HEK293T (cell line): ENCODE measurements around the gene AXL.

Experiments used
- CTCF ChIA-PET: fragments of 350-600 bp; formaldehyde crosslinking; extraction: SDS; loops from one replicate; lab custom pipeline; 2021; ENCODE audit warnings: antibody characterized with exemption, inconsistent platforms; lab: Yijun Ruan, JAX
- POLR2A ChIA-PET: fragments of 350-600 bp; formaldehyde crosslinking; extraction: SDS; loops from one replicate; lab custom pipeline; 2020; ENCODE audit warnings: antibody characterized with exemption, inconsistent platforms; lab: Yijun Ruan, JAX
- DNase-seq: peaks from one replicate; pipeline ENCODE4 v3.0.0; 2012; ENCODE audit warnings: mixed read lengths; ENCODE audit errors: extremely low spot score
- ARNT ChIP-seq: fragments of 450-650 bp; IDR thresholded peaks from 2 replicates; pipeline ENCODE4 v1.6.1; 2017; ENCODE audit warnings: mild to moderate bottlenecking
- BHLHE40 ChIP-seq: fragments of 450-650 bp; IDR thresholded peaks from 2 replicates; pipeline ENCODE4 v1.6.1; 2016; ENCODE audit warnings: mild to moderate bottlenecking, moderate library complexity, borderline replicate concordance
- CTBP1 ChIP-seq: fragments of 450-650 bp; IDR thresholded peaks from 2 replicates; pipeline ENCODE4 v1.6.1; 2016; ENCODE audit warnings: borderline replicate concordance
- ELF4 ChIP-seq: fragments of 450-650 bp; IDR thresholded peaks from 2 replicates; pipeline ENCODE4 v1.6.1; 2017; ENCODE audit warnings: antibody characterized with exemption
- FOXA1 ChIP-seq: fragments of 450-650 bp; IDR thresholded peaks from 2 replicates; pipeline ENCODE4 v1.6.1; 2016; ENCODE audit warnings: mild to moderate bottlenecking
- FOXK2 ChIP-seq: fragments of 450-650 bp; IDR thresholded peaks from 2 replicates; pipeline ENCODE4 v1.6.1; 2016; ENCODE audit warnings: mild to moderate bottlenecking
- FOXM1 ChIP-seq: fragments of 450-650 bp; IDR thresholded peaks from 2 replicates; pipeline ENCODE4 v1.6.1; 2017; ENCODE audit warnings: mild to moderate bottlenecking, borderline replicate concordance
- HDGF ChIP-seq: fragments of 450-650 bp; IDR thresholded peaks from 2 replicates; pipeline ENCODE4 v1.6.1; 2017; ENCODE audit warnings: antibody characterized with exemption, borderline replicate concordance
- L3MBTL2 ChIP-seq: fragments of 450-650 bp; conservative IDR thresholded peaks from 2 replicates; pipeline ENCODE4 v1.6.1; 2016; ENCODE audit warnings: mild to moderate bottlenecking
- LEF1 ChIP-seq: fragments of 450-650 bp; IDR thresholded peaks from 2 replicates; pipeline ENCODE4 v1.6.1; 2017; ENCODE audit warnings: mild to moderate bottlenecking, borderline replicate concordance
- NFRKB ChIP-seq: fragments of 450-650 bp; IDR thresholded peaks from 2 replicates; pipeline ENCODE4 v1.6.1; 2016; ENCODE audit warnings: mild to moderate bottlenecking, moderate library complexity
- SP1 ChIP-seq: fragments of 450-650 bp; IDR thresholded peaks from 2 replicates; pipeline ENCODE4 v1.6.1; 2017
- SUZ12 ChIP-seq: fragments of 450-650 bp; IDR thresholded peaks from 2 replicates; pipeline ENCODE4 v1.6.1; 2016; ENCODE audit warnings: mild to moderate bottlenecking
- TARDBP ChIP-seq: fragments of 450-650 bp; IDR thresholded peaks from 2 replicates; pipeline ENCODE4 v1.6.1; 2016
- ZNF384 ChIP-seq: fragments of 450-650 bp; IDR thresholded peaks from 2 replicates; pipeline ENCODE4 v1.6.1; 2016
- TF ChIP-seq, protein P1 (sequence below): fragments of 450-650 bp; IDR thresholded peaks from 2 replicates; pipeline ENCODE4 v1.6.1; 2016

AXL gene

DNA sequence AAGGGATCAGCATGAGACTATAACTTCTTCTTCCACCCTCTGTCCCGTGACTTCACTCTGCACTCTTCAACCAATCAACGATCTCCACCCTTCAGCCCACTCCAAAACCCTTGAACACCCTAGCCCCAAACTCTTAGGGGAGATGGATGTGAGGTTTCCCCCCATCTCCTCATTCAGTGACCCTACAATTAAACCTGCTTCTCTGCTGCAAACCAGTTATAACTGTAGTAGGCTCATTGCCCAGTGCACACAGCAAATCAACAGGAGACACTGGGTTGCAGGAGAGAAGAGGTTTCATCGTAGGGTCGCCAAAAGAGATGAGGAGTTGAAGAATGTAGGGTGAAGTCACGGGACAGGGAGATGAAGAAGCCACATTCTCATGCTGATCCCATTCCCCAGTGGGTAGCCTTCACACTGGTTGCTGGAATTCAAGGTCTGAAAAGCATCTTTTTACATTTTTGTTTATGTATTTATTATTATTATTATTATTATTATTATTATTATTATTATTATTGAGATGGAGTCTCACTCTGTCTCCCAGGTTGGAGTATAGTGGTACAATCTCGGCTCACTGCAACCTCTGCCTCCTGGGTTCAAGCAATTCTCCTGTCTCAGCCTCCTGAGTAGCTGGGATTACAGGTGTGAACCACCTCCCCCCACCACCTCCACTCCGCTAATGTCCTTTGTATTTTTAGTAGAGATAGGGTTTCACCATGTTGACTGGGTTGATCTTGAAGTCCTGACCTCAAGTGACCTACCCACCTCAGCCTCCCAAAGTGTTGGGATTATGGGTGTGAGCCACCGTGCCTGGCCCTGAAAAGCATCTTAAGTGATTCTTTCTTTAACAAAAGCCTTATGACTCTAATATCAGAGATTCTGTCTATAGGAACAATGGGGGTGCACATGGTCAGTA, 31.8 kb upstream of the AXL start:
- CTCF ChIA-PET = no interaction called here
- TF ChIP-seq ARNT = no peak
- TF ChIP-seq SP1 = no peak
- TF ChIP-seq ZNF384 = no peak
- no peak for TF ChIP-seq NFRKB
- TF ChIP-seq, protein P1, sequence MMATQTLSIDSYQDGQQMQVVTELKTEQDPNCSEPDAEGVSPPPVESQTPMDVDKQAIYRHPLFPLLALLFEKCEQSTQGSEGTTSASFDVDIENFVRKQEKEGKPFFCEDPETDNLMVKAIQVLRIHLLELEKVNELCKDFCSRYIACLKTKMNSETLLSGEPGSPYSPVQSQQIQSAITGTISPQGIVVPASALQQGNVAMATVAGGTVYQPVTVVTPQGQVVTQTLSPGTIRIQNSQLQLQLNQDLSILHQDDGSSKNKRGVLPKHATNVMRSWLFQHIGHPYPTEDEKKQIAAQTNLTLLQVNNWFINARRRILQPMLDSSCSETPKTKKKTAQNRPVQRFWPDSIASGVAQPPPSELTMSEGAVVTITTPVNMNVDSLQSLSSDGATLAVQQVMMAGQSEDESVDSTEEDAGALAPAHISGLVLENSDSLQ = no peak
- no peak for TF ChIP-seq LEF1
- no peak for TF ChIP-seq HDGF
- no peak for TF ChIP-seq FOXK2
- TF ChIP-seq CTBP1 = no peak
- TF ChIP-seq FOXM1 = no peak
- TF ChIP-seq TARDBP = no peak
- no peak for TF ChIP-seq L3MBTL2
- no peak for TF ChIP-seq FOXA1
- TF ChIP-seq BHLHE40 = no peak
- no peak for TF ChIP-seq ELF4
- TF ChIP-seq SUZ12 = no peak
- DNase-seq = no peak
- POLR2A ChIA-PET = no interaction called here

GRCh38 chr19:41187884-41188279, 31.1 kb upstream of the AXL start:
- TF ChIP-seq SUZ12 = no peak
- TF ChIP-seq ARNT = no peak
- TF ChIP-seq NFRKB = no peak
- TF ChIP-seq HDGF = no peak
- TF ChIP-seq TARDBP = no peak
- TF ChIP-seq BHLHE40 = no peak
- no peak for TF ChIP-seq L3MBTL2
- no peak for TF ChIP-seq FOXA1
- no peak for TF ChIP-seq LEF1
- no peak for TF ChIP-seq FOXK2
- TF ChIP-seq, protein P1 = no peak
- TF ChIP-seq SP1 = no peak
- no peak for TF ChIP-seq CTBP1
- TF ChIP-seq ELF4 = no peak
- TF ChIP-seq FOXM1 = no peak
- no peak for TF ChIP-seq ZNF384
- no peak for DNase-seq
- CTCF ChIA-PET = no interaction called here
- POLR2A ChIA-PET = no interaction called here

DNA sequence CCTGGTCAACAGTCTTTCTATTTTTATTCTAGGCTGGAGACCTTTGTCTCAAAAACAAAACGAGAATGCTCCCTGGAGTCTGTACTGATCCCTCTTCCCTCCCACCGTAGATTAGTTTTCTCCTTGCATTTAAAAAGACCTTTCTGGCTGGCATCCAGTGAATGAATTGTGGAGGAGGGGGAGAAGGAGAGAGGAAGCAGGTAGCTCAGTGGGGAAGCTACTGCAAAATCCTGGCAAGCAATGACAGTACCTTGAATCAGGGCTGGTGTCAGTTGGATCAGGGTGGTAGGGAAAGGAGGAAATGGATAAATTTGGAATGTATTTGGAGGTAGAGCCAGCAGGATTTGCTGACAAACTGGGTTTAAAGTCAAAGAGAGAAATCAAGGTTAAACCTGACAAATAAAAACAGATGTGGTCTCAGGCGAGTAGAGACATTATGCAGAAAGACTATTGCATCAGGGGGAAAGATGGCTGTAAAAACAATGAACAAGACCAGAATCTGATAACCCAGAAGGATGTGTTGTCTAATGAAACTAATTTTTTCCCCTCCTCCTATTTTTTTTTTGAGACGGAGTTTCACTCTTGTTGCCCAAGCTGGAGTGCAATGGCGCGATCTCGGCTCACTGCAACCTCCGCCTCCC, 29.5 kb upstream of the AXL start:
- CTCF ChIA-PET = interaction anchor here (0.5 to 0.6 kb wide), 3 partner anchors 30 to 249 kb away, joined by 3 to 4 read pairs (median 3); no protein-coding TSS in a partner anchor
- DNase-seq = no peak
- TF ChIP-seq BHLHE40 = no peak
- TF ChIP-seq, protein P1 = no peak
- no peak for TF ChIP-seq TARDBP
- POLR2A ChIA-PET = no interaction called here

GRCh38 chr19:41192574-41193429, 26.2 kb upstream of the AXL start, which contains the start of gene CYP2S1:
Gene CYP2S1 (plus strand): TSS chr19:41193219. CDS start chr19:41193265, 46 bp downstream.
- CTCF ChIA-PET = no interaction called here
- peak; percentile 58 for DNase-seq
- TF ChIP-seq ELF4 = no peak
- TF ChIP-seq, protein P1 = no peak
- TF ChIP-seq TARDBP = no peak
- TF ChIP-seq FOXM1 = no peak
- no peak for TF ChIP-seq ARNT
- POLR2A ChIA-PET = interaction anchor here (0.7 to 1.0 kb wide), 2 partner anchors 71 kb away, joined by 3 to 4 read pairs; partner anchors contain the start of gene HNRNPUL1
